Measurements from ENCODE around the gene SNX20.

Gene SNX20

GRCh38 chr16:50657241-50657640 lies 23.9 kb downstream of the SNX20 start:
- no peak for DNase-seq (ENCODE audit: low read depth)

- DNase-seq (ENCODE audit: low read depth), result no peak
Observed at GRCh38 chr16:50655558-50656055, 25.5 kb downstream of the SNX20 start.

GRCh38 chr16:50653633-50654519 lies 27.2 kb downstream of the SNX20 start:
- no peak for DNase-seq (ENCODE audit: low read depth)

- no peak for DNase-seq (ENCODE audit: low read depth)
Observed at GRCh38 chr16:50652836-50653425, 28.2 kb downstream of the SNX20 start.

GRCh38 chr16:50651835-50652438 lies 29.2 kb downstream of the SNX20 start:
- DNase-seq (ENCODE audit: low read depth), result no peak

GRCh38 chr16:50646345-50646744 lies 34.8 kb downstream of the SNX20 start:
- no peak for DNase-seq (ENCODE audit: low read depth)

GRCh38 chr16:50645563-50646220 lies 35.4 kb downstream of the SNX20 start:
- no peak for DNase-seq (ENCODE audit: low read depth)

GRCh38 chr16:50644729-50645128 lies 36.4 kb downstream of the SNX20 start:
- DNase-seq (ENCODE audit: low read depth), result peak; percentile 48

- no peak for DNase-seq (ENCODE audit: low read depth)
Observed at GRCh38 chr16:50644245-50644644, 36.9 kb downstream of the SNX20 start.

- DNase-seq (ENCODE audit: low read depth), result no peak
Observed at GRCh38 chr16:50643192-50643591, 37.9 kb downstream of the SNX20 start.

GRCh38 chr16:50642349-50642748 lies 38.8 kb downstream of the SNX20 start:
- DNase-seq (ENCODE audit: low read depth), result no peak

GRCh38 chr16:50641818-50642187 lies 39.3 kb downstream of the SNX20 start:
- DNase-seq (ENCODE audit: low read depth), result no peak

GRCh38 chr16:50640919-50641817 lies 39.9 kb downstream of the SNX20 start:
- DNase-seq (ENCODE audit: low read depth), result no peak

- no peak for DNase-seq (ENCODE audit: low read depth)
Observed at GRCh38 chr16:50640391-50640790, 40.7 kb downstream of the SNX20 start.

GRCh38 chr16:50638816-50639670 lies 42.1 kb downstream of the SNX20 start:
- no peak for DNase-seq (ENCODE audit: low read depth)

GRCh38 chr16:50637716-50638602 lies 43.2 kb downstream of the SNX20 start:
- no peak for DNase-seq (ENCODE audit: low read depth)

- DNase-seq (ENCODE audit: low read depth), result no peak
Observed at GRCh38 chr16:50636753-50637374, 44.2 kb downstream of the SNX20 start.

- DNase-seq (ENCODE audit: low read depth), result no peak
Observed at GRCh38 chr16:50635505-50636392, 45.4 kb downstream of the SNX20 start.

Measured in EH (cell line).